HepG2 (cell line): Measurements from ENCODE around the gene DLG2. TPM values are rescaled to one million over a fixed set of nuclear protein-coding genes. Genes with fewer than 3 reads are reported as not detected.

Experiments
- FOXA3 ChIP-seq: IDR thresholded peaks from 2 replicates; pipeline ENCODE4 v1.6.1; 2016; ENCODE audit warnings: missing genetic modification reagents, missing compliant biosample characterization
- IRF2 ChIP-seq: IDR thresholded peaks from 2 replicates; pipeline ENCODE4 v1.6.1; 2018; ENCODE audit warnings: missing genetic modification reagents, missing compliant biosample characterization
- NR2F6 ChIP-seq, 2 experiments: IDR thresholded peaks; 2 replicates each; pipeline ENCODE4 v1.6.1; 2016; ENCODE audit warnings: antibody characterized with exemption in 1 of 2, mild to moderate bottlenecking in 1 of 2
- POLR2AphosphoS2 ChIP-seq: IDR thresholded peaks from 2 replicates; pipeline ENCODE4 v1.6.1; 2011; ENCODE audit warnings: low read depth, low read length, improper control_type of control experiment
- SOX13 ChIP-seq, 3 experiments: fragments of 450-650 bp in 1 of 3; sonication (generic) in 1 of 3; formaldehyde crosslinking in 1 of 3; IDR thresholded peaks in 2 of 3; conservative IDR thresholded peaks in 1 of 3; 2 replicates each; pipeline versions ENCODE4 v1.5.0 to v1.6.1; 2016 to 2020; ENCODE audit warnings: antibody characterized with exemption in 1 of 3, mild to moderate bottlenecking in 1 of 3, missing compliant biosample characterization in 1 of 3, missing genetic modification reagents in 1 of 3, moderate library complexity in 1 of 3
- STAG1 ChIP-seq: sonication (generic); formaldehyde crosslinking; IDR thresholded peaks from 2 replicates; pipeline ENCODE4 v1.4.0; 2020; ENCODE audit warnings: missing genetic modification reagents
- STAT6 ChIP-seq: sonication (generic); formaldehyde crosslinking; IDR thresholded peaks from 2 replicates; pipeline ENCODE4 v1.4.0; 2020; ENCODE audit warnings: missing genetic modification reagents, mild to moderate bottlenecking, borderline replicate concordance
- TEAD3 ChIP-seq: optimal IDR thresholded peaks from 2 replicates; pipeline ENCODE3; 2016; ENCODE audit warnings: borderline replicate concordance
- ZFP36 ChIP-seq: fragments of 150-350 bp; IDR thresholded peaks from 2 replicates; pipeline ENCODE4 v1.6.1; 2018; ENCODE audit warnings: borderline replicate concordance, low read length, low read depth; ENCODE audit not compliant: partially characterized antibody
- ZMAT5 ChIP-seq: sonication (generic); formaldehyde crosslinking; IDR thresholded peaks from 2 replicates; pipeline ENCODE4 v1.5.0; 2020; ENCODE audit warnings: mild to moderate bottlenecking, low read depth, missing genetic modification reagents, borderline replicate concordance
- ZMYM3 ChIP-seq: sonication (generic); formaldehyde crosslinking; IDR thresholded peaks from 2 replicates; pipeline ENCODE4 v1.5.1; 2020; ENCODE audit warnings: mild to moderate bottlenecking, missing genetic modification reagents
- ZNF124 ChIP-seq: sonication (generic); formaldehyde crosslinking; IDR thresholded peaks from 2 replicates; pipeline ENCODE4 v1.4.0; 2020; ENCODE audit warnings: missing genetic modification reagents
- ZNF317 ChIP-seq: sonication (generic); formaldehyde crosslinking; IDR thresholded peaks from 2 replicates; pipeline ENCODE4 v1.5.0; 2020; ENCODE audit warnings: mild to moderate bottlenecking, missing genetic modification reagents
- ZNF644 ChIP-seq: IDR thresholded peaks from 2 replicates; pipeline ENCODE4 v1.6.1; 2016; ENCODE audit warnings: low read depth
- ZNF839 ChIP-seq: sonication (generic); formaldehyde crosslinking; IDR thresholded peaks from 2 replicates; pipeline ENCODE4 v1.4.0; 2020; ENCODE audit warnings: missing genetic modification reagents, mild to moderate bottlenecking, borderline replicate concordance
- polyA plus RNA-seq, 8 experiments: library from polyadenylated mRNA; depleted of rRNA in 3 of 8; stranded (reverse) in 7 of 8; unstranded in 1 of 8; fragments of >200 nt; fragmentation: Illumina TruSeq in 4 of 8; extraction: Trizol in 4 of 8; gene quantifications; 2 replicates each; pipeline versions ENCODE4 v1.2.1 to v1.2.3, GENCODE V29; 2011 to 2016; ENCODE audit warnings: low read depth in 4 of 8, missing spikeins in 1 of 8, mixed read lengths in 1 of 8; ENCODE audit not compliant: insufficient read depth in 1 of 8
- total RNA-seq, 5 experiments: library from RNA; depleted of rRNA; stranded (reverse); fragments of >200 nt; fragmentation: Illumina TruSeq; extraction: Trizol; gene quantifications; 2 replicates each; pipeline ENCODE4 v1.2.3, GENCODE V29; 2016; ENCODE audit warnings: low read depth in 1 of 5
- TF ChIP-seq, protein P1 (sequence below): sonication (generic); formaldehyde crosslinking; IDR thresholded peaks from 2 replicates; pipeline ENCODE4 v1.4.0; 2020; ENCODE audit warnings: mild to moderate bottlenecking, missing genetic modification reagents, borderline replicate concordance
- TF ChIP-seq, protein P2 (sequence below): sonication (generic); formaldehyde crosslinking; IDR thresholded peaks from 2 replicates; pipeline ENCODE4 v1.5.0; 2020; ENCODE audit warnings: mild to moderate bottlenecking, missing genetic modification reagents, borderline replicate concordance

The DLG2 gene
- total and polyA plus RNA-seq, 2 of the 13 experiments (the other 11 are each of a cell fraction or from before 2014, with no cell fraction given), result 0.46 to 1.0 TPM

- TF ChIP-seq STAT6 (CRISPR knock-in tag) (no peak), FOXA3 (CRISPR knock-in tag) (no peak), ZMYM3 (CRISPR knock-in tag) (no peak), ZFP36 (no peak), ZNF124 (CRISPR knock-in tag) (no peak), IRF2 (CRISPR knock-in tag) (no peak), TEAD3 (CRISPR knock-in tag) (no peak), ZMAT5 (no peak), ZNF644 (no peak), POLR2AphosphoS2 (no peak), NR2F6 (IDR thresholded peaks at IDR 0.05) (no peak), NR2F6 (CRISPR knock-in tag; IDR thresholded peaks at IDR 0.05) (no peak), STAG1 (CRISPR knock-in tag) (no peak), ZNF839 (CRISPR knock-in tag) (no peak), ZNF317 (CRISPR knock-in tag) (no peak), SOX13 (IDR thresholded peaks at IDR 0.05) (no peak), SOX13 (CRISPR knock-in tag; conservative IDR thresholded peaks at IDR 0.05 in 1 of 2, IDR thresholded peaks at IDR 0.05 in 1 of 2) (no peak)
- TF ChIP-seq, protein P1, sequence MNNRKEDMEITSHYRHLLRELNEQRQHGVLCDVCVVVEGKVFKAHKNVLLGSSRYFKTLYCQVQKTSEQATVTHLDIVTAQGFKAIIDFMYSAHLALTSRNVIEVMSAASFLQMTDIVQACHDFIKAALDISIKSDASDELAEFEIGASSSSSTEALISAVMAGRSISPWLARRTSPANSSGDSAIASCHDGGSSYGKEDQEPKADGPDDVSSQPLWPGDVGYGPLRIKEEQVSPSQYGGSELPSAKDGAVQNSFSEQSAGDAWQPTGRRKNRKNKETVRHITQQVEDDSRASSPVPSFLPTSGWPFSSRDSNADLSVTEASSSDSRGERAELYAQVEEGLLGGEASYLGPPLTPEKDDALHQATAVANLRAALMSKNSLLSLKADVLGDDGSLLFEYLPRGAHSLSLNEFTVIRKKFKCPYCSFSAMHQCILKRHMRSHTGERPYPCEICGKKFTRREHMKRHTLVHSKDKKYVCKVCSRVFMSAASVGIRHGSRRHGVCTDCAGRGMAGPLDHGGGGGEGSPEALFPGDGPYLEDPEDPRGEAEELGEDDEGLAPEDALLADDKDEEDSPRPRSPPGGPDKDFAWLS (CRISPR knock-in tag), result no peak
- TF ChIP-seq, protein P2, sequence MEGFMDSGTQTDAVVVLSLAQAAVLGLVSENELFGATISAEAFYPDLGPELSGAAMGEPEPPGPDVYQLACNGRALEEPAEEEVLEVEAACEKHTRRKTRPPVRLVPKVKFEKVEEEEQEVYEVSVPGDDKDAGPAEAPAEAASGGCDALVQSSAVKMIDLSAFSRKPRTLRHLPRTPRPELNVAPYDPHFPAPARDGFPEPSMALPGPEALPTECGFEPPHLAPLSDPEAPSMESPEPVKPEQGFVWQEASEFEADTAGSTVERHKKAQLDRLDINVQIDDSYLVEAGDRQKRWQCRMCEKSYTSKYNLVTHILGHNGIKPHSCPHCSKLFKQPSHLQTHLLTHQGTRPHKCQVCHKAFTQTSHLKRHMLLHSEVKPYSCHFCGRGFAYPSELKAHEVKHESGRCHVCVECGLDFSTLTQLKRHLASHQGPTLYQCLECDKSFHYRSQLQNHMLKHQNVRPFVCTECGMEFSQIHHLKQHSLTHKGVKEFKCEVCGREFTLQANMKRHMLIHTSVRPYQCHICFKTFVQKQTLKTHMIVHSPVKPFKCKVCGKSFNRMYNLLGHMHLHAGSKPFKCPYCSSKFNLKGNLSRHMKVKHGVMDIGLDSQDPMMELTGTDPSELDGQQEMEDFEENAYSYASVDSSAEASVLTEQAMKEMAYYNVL, result no peak
Observed at GRCh38 chr11:83543706-83544439, 2083.3 kb downstream of the DLG2 start (continued).
